Cardiac fibroblast (primary cell): ENCODE results near the gene DUS4L.
"Not testable (repeated sequence)": the region's sequence is repeated elsewhere in the genome, so short reads cannot be mapped to it uniquely, and the experiment has no call there.

ENCODE experiments used
- DNase-seq, 2 donors: peaks; one replicate each; pipeline versions ENCODE4 v3.0.0 to v3.0.0-alpha.2; 2010; ENCODE audit warnings: low read depth in 2 of 2
- H3K4me3 ChIP-seq, 2 donors: replicated peaks in 1 of 2; 1 replicate in 1 of 2; 2 replicates in 1 of 2; pipeline ENCODE4 v1.5.1; 2011; ENCODE audit warnings: low read depth in 2 of 2, low read length in 2 of 2, mild to moderate bottlenecking in 2 of 2, moderate library complexity in 1 of 2
- CTCF ChIP-seq: IDR thresholded peaks from one replicate; pipeline ENCODE4 v1.5.1; 2011; ENCODE audit warnings: low read depth, mild to moderate bottlenecking, low read length, inconsistent platforms

DUS4L gene

GRCh38 chr7:107563775-107564552 lies at the start of gene DUS4L, which contains the start of gene COG5:
DUS4L (plus strand) TSS chr7:107563971; CDS start chr7:107567071, 3,100 bp downstream.
COG5 (minus strand) TSS chr7:107563920; CDS start chr7:107563896, 24 bp downstream.
- DNase-seq = peak; percentile 80 to 83
- no peak for TF ChIP-seq CTCF
- H3K4me3 ChIP-seq = peak within 1 kb of the TSS; percentile 91 to 96

- no peak overlapping the region for H3K4me3 ChIP-seq
- DNase-seq = no peak
- TF ChIP-seq CTCF = no peak
These were observed 37.1 kb upstream of the DUS4L start for GRCh38 chr7:107526672-107527071.

- DNase-seq = no peak
- no peak overlapping the region for H3K4me3 ChIP-seq
- no peak for TF ChIP-seq CTCF
These were observed 36.6 kb upstream of the DUS4L start for GRCh38 chr7:107527196-107527595.

- H3K4me3 ChIP-seq = no peak overlapping the region
- peak; percentile 33 to 65 for DNase-seq
- no peak for TF ChIP-seq CTCF
These were observed 35.3 kb upstream of the DUS4L start for GRCh38 chr7:107528461-107528860.

GRCh38 chr7:107530751-107531150 lies 33.0 kb upstream of the DUS4L start:
- H3K4me3 ChIP-seq = no peak overlapping the region
- DNase-seq = no peak
- TF ChIP-seq CTCF = no peak

GRCh38 chr7:107534139-107534538 lies 29.6 kb upstream of the DUS4L start:
- no peak for DNase-seq
- no peak overlapping the region for H3K4me3 ChIP-seq
- TF ChIP-seq CTCF = no peak

GRCh38 chr7:107537228-107537627 lies 26.5 kb upstream of the DUS4L start:
- H3K4me3 ChIP-seq, DNase-seq: not testable (repeated sequence)
